ENCODE results near the gene DPP10.

The DPP10 gene

GRCh38 chr2:115214050-115214449 lies 771.6 kb downstream of the DPP10 start:
- no peak for DNase-seq

- DNase-seq = no peak
Measured at GRCh38 chr2:115219296-115219695, 776.9 kb downstream of the DPP10 start.

- no peak for DNase-seq
Measured at GRCh38 chr2:115234186-115234585, 791.7 kb downstream of the DPP10 start.

GRCh38 chr2:115234737-115235136 lies 792.3 kb downstream of the DPP10 start:
- no peak for DNase-seq

GRCh38 chr2:115248066-115248465 lies 805.6 kb downstream of the DPP10 start:
- DNase-seq = no peak

GRCh38 chr2:115277366-115277765 lies 834.9 kb downstream of the DPP10 start:
- no peak for DNase-seq

- no peak for DNase-seq
Measured at GRCh38 chr2:115285416-115285815, 843.0 kb downstream of the DPP10 start.

- no peak for DNase-seq
Measured at GRCh38 chr2:115290478-115290877, 848.0 kb downstream of the DPP10 start.

GRCh38 chr2:115292742-115293141 lies 850.3 kb downstream of the DPP10 start:
- no peak for DNase-seq

GRCh38 chr2:115294999-115295398 lies 852.6 kb downstream of the DPP10 start:
- DNase-seq = no peak

GRCh38 chr2:115297056-115297455 lies 854.6 kb downstream of the DPP10 start:
- no peak for DNase-seq

- DNase-seq = no peak
Measured at GRCh38 chr2:115299199-115299598, 856.8 kb downstream of the DPP10 start.

GRCh38 chr2:115305712-115306111 lies 863.3 kb downstream of the DPP10 start:
- DNase-seq = no peak

GRCh38 chr2:115314119-115314518 lies 871.7 kb downstream of the DPP10 start:
- no peak for DNase-seq

- DNase-seq = no peak
Measured at GRCh38 chr2:115327061-115327460, 884.6 kb downstream of the DPP10 start.

GRCh38 chr2:115359550-115359949 lies 917.1 kb downstream of the DPP10 start:
- DNase-seq = no peak

GRCh38 chr2:115364093-115364492 lies 921.7 kb downstream of the DPP10 start:
- no peak for DNase-seq

- DNase-seq = no peak
Measured at GRCh38 chr2:115369400-115369799, 927.0 kb downstream of the DPP10 start.

GRCh38 chr2:115374981-115375380 lies 932.5 kb downstream of the DPP10 start:
- no peak for DNase-seq

GRCh38 chr2:115384399-115384798 lies 942.0 kb downstream of the DPP10 start:
- no peak for DNase-seq

GRCh38 chr2:115386465-115386864 lies 944.0 kb downstream of the DPP10 start:
- DNase-seq = no peak

GRCh38 chr2:115389024-115389423 lies 946.6 kb downstream of the DPP10 start:
- DNase-seq = no peak

- no peak for DNase-seq
Measured at GRCh38 chr2:115389898-115390565, 947.6 kb downstream of the DPP10 start.

- DNase-seq = no peak
Measured at GRCh38 chr2:115396579-115396978, 954.1 kb downstream of the DPP10 start.

Data from amygdala (tissue), 56 donors.